ENCODE data around the gene ANO4.

ANO4 gene

GRCh38 chr12:100851637-100852036 is 57.1 kb downstream of the ANO4 start:
- CTCF ChIA-PET: no interaction called here
- POLR2A ChIA-PET: no interaction called here
- TF ChIP-seq ZNF366 (tag by site-specific recombination; conservative IDR thresholded peaks at IDR 0.05): no peak
- TF ChIP-seq KLF9 (tag by site-specific recombination; IDR thresholded peaks at IDR 0.05; ENCODE audit: low read depth): no peak
- no peak for TF ChIP-seq PRDM4 (tag by site-specific recombination; IDR thresholded peaks at IDR 0.05)
- no peak for TF ChIP-seq TRIM28 (IDR thresholded peaks at IDR 0.05; ENCODE audit: borderline replicate concordance, low read length)
- TF ChIP-seq ZNF2 (tag by site-specific recombination; IDR thresholded peaks at IDR 0.05): no peak
- TF ChIP-seq ZNF704 (tag by site-specific recombination; IDR thresholded peaks at IDR 0.05): no peak
- no peak for TF ChIP-seq BCL6B (tag by site-specific recombination; IDR thresholded peaks at IDR 0.05)
- no peak for TF ChIP-seq MEIS1 (CRISPR knock-in tag; IDR thresholded peaks at IDR 0.05; ENCODE audit: borderline replicate concordance)
- TF ChIP-seq ZBTB49 (tag by site-specific recombination; IDR thresholded peaks at IDR 0.05; ENCODE audit: low read depth): no peak
- no peak for TF ChIP-seq ZBTB20 (tag by site-specific recombination; IDR thresholded peaks at IDR 0.05)
- no peak for TF ChIP-seq AEBP2 (tag by site-specific recombination; IDR thresholded peaks at IDR 0.05; ENCODE audit: borderline replicate concordance)

GRCh38 chr12:100857418-100857817 is 62.8 kb downstream of the ANO4 start:
- CTCF ChIA-PET: no interaction called here
- Histone ChIP-seq H3K4me1 (ENCODE audit: control insufficient read depth, insufficient read depth, low read length) (no peaks in the 10 kb centered on the region), H3K27ac (ENCODE audit: extremely low read depth, low read depth, low read length) (no peak overlapping the region), H3K4me3 (ENCODE audit: low read depth, low read length) (no peak overlapping the region), H3K36me3 (ENCODE audit: control insufficient read depth in 2 of 2, insufficient read depth in 1 of 2, low read length in 2 of 2) (no peaks in the 10 kb centered on the region), H3K9me3 (ENCODE audit: control insufficient read depth, insufficient read depth, low read depth, low read length) (no peaks in the 10 kb centered on the region)
- TF ChIP-seq ZNF654 (tag by site-specific recombination; IDR thresholded peaks at IDR 0.05; ENCODE audit: low read depth) (no peak), ZNF16 (tag by site-specific recombination; IDR thresholded peaks at IDR 0.05; ENCODE audit: low read depth) (no peak), ZNF248 (tag by site-specific recombination; IDR thresholded peaks at IDR 0.05) (no peak), ZNF488 (tag by site-specific recombination; IDR thresholded peaks at IDR 0.05) (no peak), ZNF311 (tag by site-specific recombination; IDR thresholded peaks at IDR 0.05; ENCODE audit: borderline replicate concordance) (no peak)
- POLR2A ChIA-PET: no interaction called here

More at GRCh38 chr12:100851637-100852036, 57.1 kb downstream of the ANO4 start:
- no peaks in the 10 kb centered on the region for H3K4me1 ChIP-seq (ENCODE audit: control insufficient read depth, insufficient read depth, low read length)
- no peaks in the 10 kb centered on the region for H3K36me3 ChIP-seq (ENCODE audit: control insufficient read depth in 2 of 2, insufficient read depth in 1 of 2, low read length in 2 of 2)
- H3K27ac ChIP-seq (ENCODE audit: extremely low read depth, low read depth, low read length): no peak overlapping the region
- no peaks in the 10 kb centered on the region for H3K9me3 ChIP-seq (ENCODE audit: control insufficient read depth, insufficient read depth, low read depth, low read length)
- no peak overlapping the region for H3K4me3 ChIP-seq (ENCODE audit: low read depth, low read length)

Measured in HEK293 (cell line).